HepG2 (cell line): ENCODE results near the gene ENO2. TPM values are rescaled to one million over a fixed set of nuclear protein-coding genes. Genes with fewer than 3 reads are reported as not detected.
A peak's percentile ranks its signal among the peaks of the same experiment; 100 is the strongest.

Experiments
- ATF6 ChIP-seq: sonication (generic); formaldehyde crosslinking; conservative IDR thresholded peaks from 2 replicates; pipeline ENCODE4 v1.4.0; 2020; ENCODE audit warnings: missing genetic modification reagents
- CHD2 ChIP-seq: IDR thresholded peaks from 2 replicates; pipeline ENCODE4 v1.6.1; 2011; ENCODE audit warnings: low read depth, low read length, improper control_type of control experiment
- FOXP1 ChIP-seq, 2 experiments: fragments of 450-650 bp in 1 of 2; IDR thresholded peaks; 2 replicates each; pipeline ENCODE4 v1.6.1; 2017 to 2018; ENCODE audit warnings: antibody characterized with exemption in 1 of 2
- GATA4 ChIP-seq: sonication (generic); IDR thresholded peaks from 2 replicates; pipeline ENCODE4 v1.6.1; 2016; ENCODE audit warnings: antibody characterized with exemption, low read depth, borderline replicate concordance
- GATAD1 ChIP-seq: IDR thresholded peaks from 2 replicates; pipeline ENCODE4 v1.6.1; 2016; ENCODE audit warnings: missing genetic modification reagents, missing compliant biosample characterization
- HCFC1 ChIP-seq: fragments of 150-350 bp; IDR thresholded peaks from 2 replicates; pipeline ENCODE4 v1.6.1; 2014; ENCODE audit warnings: low read depth, low read length
- NCOA1 ChIP-seq: sonication (generic); formaldehyde crosslinking; IDR thresholded peaks from 2 replicates; pipeline ENCODE4 v1.9.0; 2021; ENCODE audit warnings: missing genetic modification reagents
- NKX3-1 ChIP-seq: sonication (generic); formaldehyde crosslinking; IDR thresholded peaks from 2 replicates; pipeline ENCODE4 v1.5.0; 2020; ENCODE audit warnings: missing genetic modification reagents
- NR1H2 ChIP-seq: sonication (generic); formaldehyde crosslinking; IDR thresholded peaks from 2 replicates; pipeline ENCODE4 v1.8.1; 2022; ENCODE audit warnings: low read depth, missing genetic modification reagents, borderline replicate concordance
- PLSCR1 ChIP-seq: sonication (generic); formaldehyde crosslinking; IDR thresholded peaks from 2 replicates; pipeline ENCODE4 v1.5.0; 2020; ENCODE audit warnings: missing genetic modification reagents, mild to moderate bottlenecking, borderline replicate concordance
- PTBP1 ChIP-seq: fragments of 200-400 bp; formaldehyde crosslinking; IDR thresholded peaks from 2 replicates; pipeline ENCODE4 v1.6.1; 2018; ENCODE audit warnings: low read length, low read depth; ENCODE audit not compliant: poor library complexity, severe bottlenecking
- RBFOX2 ChIP-seq: fragments of 200-400 bp; formaldehyde crosslinking; IDR thresholded peaks from 2 replicates; pipeline ENCODE4 v1.6.1; 2017; ENCODE audit warnings: low read depth, mild to moderate bottlenecking, low read length
- RNF219 ChIP-seq: sonication (generic); formaldehyde crosslinking; IDR thresholded peaks from 2 replicates; pipeline ENCODE4 v1.5.0; 2020; ENCODE audit warnings: mild to moderate bottlenecking, missing genetic modification reagents
- SMAD9 ChIP-seq: sonication (generic); formaldehyde crosslinking; IDR thresholded peaks from 2 replicates; pipeline ENCODE4 v1.5.1; 2020; ENCODE audit warnings: mild to moderate bottlenecking, missing genetic modification reagents
- SRSF4 ChIP-seq: fragments of 200-400 bp; formaldehyde crosslinking; IDR thresholded peaks from one replicate; pipeline ENCODE4 v1.6.1; 2018; ENCODE audit warnings: mild to moderate bottlenecking, low read depth, low read length, moderate library complexity; ENCODE audit not compliant: poor library complexity, severe bottlenecking
- ZBTB34 ChIP-seq: sonication (generic); formaldehyde crosslinking; IDR thresholded peaks from 2 replicates; pipeline ENCODE4 v1.8.0; 2022; ENCODE audit warnings: mild to moderate bottlenecking, missing genetic modification reagents
- ZBTB39 ChIP-seq: sonication (generic); formaldehyde crosslinking; IDR thresholded peaks from 2 replicates; pipeline ENCODE4 v1.5.0; 2020; ENCODE audit warnings: missing genetic modification reagents
- ZNF598 ChIP-seq: sonication (generic); formaldehyde crosslinking; IDR thresholded peaks from 2 replicates; pipeline ENCODE4 v1.5.1; 2020; ENCODE audit warnings: mild to moderate bottlenecking, missing genetic modification reagents, borderline replicate concordance
- ZNF660 ChIP-seq: sonication (generic); formaldehyde crosslinking; IDR thresholded peaks from 2 replicates; pipeline ENCODE4 v1.5.1; 2020; ENCODE audit warnings: mild to moderate bottlenecking, low read depth, missing genetic modification reagents, borderline replicate concordance
- ZNF747 ChIP-seq: sonication (generic); formaldehyde crosslinking; IDR thresholded peaks from 2 replicates; pipeline ENCODE4 v1.8.1; 2023; ENCODE audit warnings: missing genetic modification reagents, mild to moderate bottlenecking, borderline replicate concordance
- polyA plus RNA-seq, 8 experiments: library from polyadenylated mRNA; depleted of rRNA in 3 of 8; stranded (reverse) in 7 of 8; unstranded in 1 of 8; fragments of >200 nt; fragmentation: Illumina TruSeq in 4 of 8; extraction: Trizol in 4 of 8; gene quantifications; 2 replicates each; pipeline versions ENCODE4 v1.2.1 to v1.2.3, GENCODE V29; 2011 to 2016; ENCODE audit warnings: low read depth in 4 of 8, missing spikeins in 1 of 8, mixed read lengths in 1 of 8; ENCODE audit not compliant: insufficient read depth in 1 of 8
- total RNA-seq, 5 experiments: library from RNA; depleted of rRNA; stranded (reverse); fragments of >200 nt; fragmentation: Illumina TruSeq; extraction: Trizol; gene quantifications; 2 replicates each; pipeline ENCODE4 v1.2.3, GENCODE V29; 2016; ENCODE audit warnings: low read depth in 1 of 5

Gene ENO2
- total and polyA plus RNA-seq, 2 of the 13 experiments (the other 11 are each of a cell fraction or from before 2014, with no cell fraction given): 19.3 to 136 TPM

- TF ChIP-seq RNF219 (CRISPR knock-in tag) (no peak), ZNF660 (no peak), HCFC1 (no peak; the same call in 1 of the 2 replicates), CHD2 (no peak), NCOA1 (no peak), PLSCR1 (CRISPR knock-in tag) (no peak), ZBTB34 (CRISPR knock-in tag) (no peak), SRSF4 (no peak), PTBP1 (no peak), ATF6 (CRISPR knock-in tag) (0 out of 2 replicates have a peak, but pooled peaks have one; percentile 29), ZNF747 (0 out of 2 replicates have a peak, but pooled peaks have one; percentile 24), SMAD9 (no peak; the same call in 1 of the 2 replicates), RBFOX2 (no peak), ZNF598 (CRISPR knock-in tag) (peak; percentile 82; the same call in 1 of the 2 replicates), FOXP1 (IDR thresholded peaks at IDR 0.05) (no peak), FOXP1 (CRISPR knock-in tag; IDR thresholded peaks at IDR 0.05) (no peak), ZBTB39 (CRISPR knock-in tag) (no peak), GATAD1 (CRISPR knock-in tag) (peak; percentile 73; the same call in 1 of the 2 replicates), GATA4 (no peak), NKX3-1 (CRISPR knock-in tag) (peak; percentile 81; the same call in 1 of the 2 replicates), NR1H2 (CRISPR knock-in tag) (no peak)
Observed at GRCh38 chr12:6944381-6945186, 30.2 kb downstream of the ENO2 start (continued).
